Ramos (cell line): ENCODE data around the gene EDN2.

Experiments used
- in situ Hi-C: fragments of 300-500 bp; cut with MboI; formaldehyde crosslinking; loops from one replicate; pipeline ENCODE4 v1.14.3; 2022; ENCODE audit warnings: low sequenced_read_pairs; ENCODE audit not compliant: unreplicated experiment

EDN2 gene

GRCh38 chr1:41468122-41468762 lies 16.2 kb downstream of the EDN2 start:
- in situ Hi-C loops: no loop called here

GRCh38 chr1:41467673-41468072 lies 16.8 kb downstream of the EDN2 start:
- in situ Hi-C loops: no loop called here

- in situ Hi-C loops: no loop called here
Measured at GRCh38 chr1:41466146-41466545, 18.3 kb downstream of the EDN2 start.

GRCh38 chr1:41465741-41466140 lies 18.7 kb downstream of the EDN2 start:
- in situ Hi-C loops: no loop called here

- in situ Hi-C loops: no loop called here
Measured at GRCh38 chr1:41464885-41465284, 19.6 kb downstream of the EDN2 start.

- in situ Hi-C loops: no loop called here
Measured at GRCh38 chr1:41463516-41463915, 21.0 kb downstream of the EDN2 start.

- in situ Hi-C loops: no loop called here
Measured at GRCh38 chr1:41462680-41463004, 21.8 kb downstream of the EDN2 start.

GRCh38 chr1:41461790-41462679 lies 22.4 kb downstream of the EDN2 start:
- in situ Hi-C loops: no loop called here

- in situ Hi-C loops: no loop called here
Measured at GRCh38 chr1:41456847-41457540, 27.5 kb downstream of the EDN2 start.

GRCh38 chr1:41455479-41456332 lies 28.8 kb downstream of the EDN2 start:
- in situ Hi-C loops: no loop called here

- in situ Hi-C loops: no loop called here
Measured at GRCh38 chr1:41454406-41454805, 30.1 kb downstream of the EDN2 start.

- in situ Hi-C loops: no loop called here
Measured at GRCh38 chr1:41452704-41453290, 31.7 kb downstream of the EDN2 start.

- in situ Hi-C loops: no loop called here
Measured at GRCh38 chr1:41450747-41451285, 33.7 kb downstream of the EDN2 start.

GRCh38 chr1:41449326-41449921 lies 35.1 kb downstream of the EDN2 start:
- in situ Hi-C loops: no loop called here

- in situ Hi-C loops: no loop called here
Measured at GRCh38 chr1:41448821-41449220, 35.7 kb downstream of the EDN2 start.

- in situ Hi-C loops: no loop called here
Measured at GRCh38 chr1:41447995-41448770, 36.3 kb downstream of the EDN2 start.

- in situ Hi-C loops: no loop called here
Measured at GRCh38 chr1:41446851-41447610, 37.5 kb downstream of the EDN2 start.

- in situ Hi-C loops: no loop called here
Measured at GRCh38 chr1:41444785-41445184, 39.7 kb downstream of the EDN2 start.
